GM13977 (cell line): ENCODE results near the gene PEX5L.

ENCODE experiments used
- DNase-seq: peaks from one replicate; pipeline ENCODE4 v3.0.0; 2012; ENCODE audit warnings: low spot score
- in situ Hi-C: fragments of 300-500 bp; cut with MboI; formaldehyde crosslinking; loops from one replicate; pipeline ENCODE4 v1.12.0; 2022; ENCODE audit warnings: low sequenced_read_pairs, low pct_unique_long_range_greater_than_20kb, mixed read lengths, inconsistent platforms; ENCODE audit not compliant: unreplicated experiment
- TF ChIP-seq, protein P1 (sequence below): IDR thresholded peaks from 2 replicates; pipeline ENCODE4 v1.5.1; 2012; ENCODE audit warnings: mild to moderate bottlenecking, control low read depth; ENCODE audit not compliant: insufficient read depth; ENCODE audit errors: extremely low read depth, missing control alignments

The PEX5L gene

GRCh38 chr3:179868715-179869114 is 168.0 kb downstream of the PEX5L start:
- in situ Hi-C loops: no loop called here
- no peak for DNase-seq
- TF ChIP-seq, protein P1, sequence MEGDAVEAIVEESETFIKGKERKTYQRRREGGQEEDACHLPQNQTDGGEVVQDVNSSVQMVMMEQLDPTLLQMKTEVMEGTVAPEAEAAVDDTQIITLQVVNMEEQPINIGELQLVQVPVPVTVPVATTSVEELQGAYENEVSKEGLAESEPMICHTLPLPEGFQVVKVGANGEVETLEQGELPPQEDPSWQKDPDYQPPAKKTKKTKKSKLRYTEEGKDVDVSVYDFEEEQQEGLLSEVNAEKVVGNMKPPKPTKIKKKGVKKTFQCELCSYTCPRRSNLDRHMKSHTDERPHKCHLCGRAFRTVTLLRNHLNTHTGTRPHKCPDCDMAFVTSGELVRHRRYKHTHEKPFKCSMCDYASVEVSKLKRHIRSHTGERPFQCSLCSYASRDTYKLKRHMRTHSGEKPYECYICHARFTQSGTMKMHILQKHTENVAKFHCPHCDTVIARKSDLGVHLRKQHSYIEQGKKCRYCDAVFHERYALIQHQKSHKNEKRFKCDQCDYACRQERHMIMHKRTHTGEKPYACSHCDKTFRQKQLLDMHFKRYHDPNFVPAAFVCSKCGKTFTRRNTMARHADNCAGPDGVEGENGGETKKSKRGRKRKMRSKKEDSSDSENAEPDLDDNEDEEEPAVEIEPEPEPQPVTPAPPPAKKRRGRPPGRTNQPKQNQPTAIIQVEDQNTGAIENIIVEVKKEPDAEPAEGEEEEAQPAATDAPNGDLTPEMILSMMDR: no peak

GRCh38 chr3:179867961-179868360 is 168.8 kb downstream of the PEX5L start:
- in situ Hi-C loops: no loop called here
- TF ChIP-seq, protein P1: no peak
- no peak for DNase-seq

- TF ChIP-seq, protein P1: no peak
- in situ Hi-C loops: no loop called here
- no peak for DNase-seq
Measured at GRCh38 chr3:179865861-179866505, 170.8 kb downstream of the PEX5L start.

- TF ChIP-seq, protein P1: no peak
- DNase-seq: no peak
- in situ Hi-C loops: no loop called here
Measured at GRCh38 chr3:179861953-179862352, 174.8 kb downstream of the PEX5L start.

DNA sequence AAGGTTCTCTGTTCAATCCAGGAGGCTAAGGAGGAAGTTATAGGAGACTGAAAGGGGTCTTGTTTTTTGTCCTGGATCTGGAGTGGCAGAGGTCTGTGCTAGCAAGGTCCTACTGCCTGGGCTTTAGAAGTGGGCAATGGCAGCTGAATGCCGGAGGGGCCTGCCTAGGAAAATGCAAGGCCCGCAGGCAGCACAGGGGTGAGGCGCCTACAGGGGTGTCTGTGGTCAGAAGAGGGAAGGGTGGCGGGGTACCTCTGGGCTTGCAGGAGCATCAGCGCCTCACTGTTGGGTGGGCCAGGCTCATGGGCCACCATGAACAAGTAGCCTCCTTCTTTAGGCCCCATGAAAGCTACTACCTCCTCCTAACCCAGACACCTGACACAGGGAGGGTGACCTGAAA is 175.4 kb downstream of the PEX5L start:
- in situ Hi-C loops: no loop called here
- no peak for DNase-seq
- TF ChIP-seq, protein P1: no peak

DNA sequence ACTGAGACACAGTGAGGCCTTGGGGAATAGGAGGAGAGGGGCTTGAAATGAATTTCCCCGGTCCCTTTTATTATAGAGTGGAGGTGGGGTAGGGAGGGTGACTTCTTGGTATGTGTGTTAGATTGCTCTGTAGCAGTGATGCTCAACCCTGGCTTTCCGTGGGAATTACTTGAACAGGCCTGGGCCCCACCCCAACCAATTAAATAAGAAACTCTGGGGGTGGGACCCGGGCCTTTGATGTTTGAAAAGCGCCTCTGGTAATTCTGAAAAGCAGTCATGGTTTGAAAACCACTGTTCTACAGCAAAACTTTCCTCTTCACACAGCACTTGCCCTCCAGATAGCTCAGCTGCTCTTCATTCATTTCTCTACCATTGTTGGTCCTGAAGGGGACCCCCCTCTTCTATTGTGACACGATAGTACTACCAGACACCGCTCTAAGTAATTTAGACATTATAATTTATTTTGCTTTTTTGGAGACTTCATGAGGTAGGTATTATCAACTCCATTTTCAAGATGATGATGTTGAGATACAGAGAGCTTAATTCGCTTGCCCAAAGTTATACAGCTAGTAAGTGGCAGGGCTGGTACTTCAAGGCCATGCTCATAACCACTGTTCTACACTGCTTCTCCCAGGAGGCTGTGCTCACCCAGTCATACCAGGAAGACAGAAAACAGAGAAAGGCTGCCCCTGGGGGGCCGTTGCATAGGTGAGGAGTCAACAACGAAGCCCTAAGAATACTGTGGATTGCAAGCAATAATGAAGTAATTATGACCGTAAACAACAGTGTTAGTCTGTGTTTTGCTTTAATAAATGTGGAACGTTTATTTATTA is 176.2 kb downstream of the PEX5L start:
- no peak for DNase-seq
- in situ Hi-C loops: no loop called here
- TF ChIP-seq, protein P1: no peak
